ENCODE data around the gene ALDH1L1. TPM values are rescaled to one million over a fixed set of nuclear protein-coding genes. Genes with fewer than 3 reads are reported as not detected.

ALDH1L1 gene
- total and polyA plus RNA-seq, 4 donors = 0.51 to 9.0 (median 2.8) TPM

GRCh38 chr3:126084768-126085180, 95.6 kb downstream of the ALDH1L1 start:
- ATAC-seq (ENCODE audit: insufficient read depth, low FRiP score) = no peak
- H3K4me3 ChIP-seq = no peak overlapping the region
- DNase-seq = peak in 1 of 3 donors; percentile 24
- no peaks in the 10 kb centered on the region for H3K27me3 ChIP-seq (ENCODE audit: control insufficient read depth in 3 of 3, insufficient read depth in 3 of 3, low read length in 2 of 3)
- TF ChIP-seq CTCF (IDR thresholded peaks at IDR 0.05; ENCODE audit: control extremely low read depth, extremely low read depth) = no peak
- peaks cover 0 to 6% (median 0%) of the 10 kb centered on the region in 5 donors for H3K4me1 ChIP-seq (ENCODE audit: control insufficient read depth in 5 of 5, insufficient read depth in 5 of 5, low read length in 5 of 5)
- peak overlapping the region in 1 of 2 donors; percentile 79 for H3K9ac ChIP-seq (ENCODE audit: insufficient read depth in 1 of 2, low read length in 2 of 2)
- H3K9me3 ChIP-seq (ENCODE audit: control insufficient read depth in 4 of 4, insufficient read depth in 3 of 4, low read length in 3 of 4) = peaks cover 0 to 3% (median 0%) of the 10 kb centered on the region in 4 donors
- peak overlapping the region in 1 of 2 donors; percentile 97 for H3K27ac ChIP-seq (ENCODE audit: low read depth in 1 of 2, low read length in 1 of 2)
- no peaks in the 10 kb centered on the region for H3K36me3 ChIP-seq (ENCODE audit: control insufficient read depth in 4 of 4, insufficient read depth in 4 of 4, low read length in 4 of 4)
- 61 to 76% methylated on average over 5 of the region's 5 CpGs for WGBS, 2 donors

- TF ChIP-seq CTCF (IDR thresholded peaks at IDR 0.05; ENCODE audit: control extremely low read depth, extremely low read depth) = no peak
- ATAC-seq (ENCODE audit: insufficient read depth, low FRiP score) (peak; percentile 99), DNase-seq (peak; percentile 88 to 93 (median 91))
- Histone ChIP-seq H3K9ac (ENCODE audit: insufficient read depth in 1 of 2, low read length in 2 of 2) (peak within 1 kb of the TSS; percentile 79 to 86), H3K9me3 (ENCODE audit: control insufficient read depth in 4 of 4, insufficient read depth in 3 of 4, low read length in 3 of 4) (peaks cover 0 to 3% (median 0%) of the 10 kb centered on the region in 4 donors), H3K4me1 (ENCODE audit: control insufficient read depth in 5 of 5, insufficient read depth in 5 of 5, low read length in 5 of 5) (peaks cover 0 to 6% (median 0%) of the 10 kb centered on the region in 5 donors), H3K27ac (ENCODE audit: low read depth in 1 of 2, low read length in 1 of 2) (peak within 1 kb of the TSS; percentile 86 to 97), H3K27me3 (ENCODE audit: control insufficient read depth in 3 of 3, insufficient read depth in 3 of 3, low read length in 2 of 3) (no peaks in the 10 kb centered on the region), H3K36me3 (ENCODE audit: control insufficient read depth in 4 of 4, insufficient read depth in 4 of 4, low read length in 4 of 4) (no peaks in the 10 kb centered on the region), H3K4me3 (peak within 1 kb of the TSS; percentile 77)
- WGBS, 2 donors = 1% methylated on average over 40 to 72 of the region's 72 CpGs
Observed at GRCh38 chr3:126083913-126084767, 96.2 kb downstream of the ALDH1L1 start, which contains the start of gene SLC41A3. TSS of gene SLC41A3 (minus strand) at chr3:126084124. CDS start at chr3:126068219, 15,905 bp downstream.

DNA sequence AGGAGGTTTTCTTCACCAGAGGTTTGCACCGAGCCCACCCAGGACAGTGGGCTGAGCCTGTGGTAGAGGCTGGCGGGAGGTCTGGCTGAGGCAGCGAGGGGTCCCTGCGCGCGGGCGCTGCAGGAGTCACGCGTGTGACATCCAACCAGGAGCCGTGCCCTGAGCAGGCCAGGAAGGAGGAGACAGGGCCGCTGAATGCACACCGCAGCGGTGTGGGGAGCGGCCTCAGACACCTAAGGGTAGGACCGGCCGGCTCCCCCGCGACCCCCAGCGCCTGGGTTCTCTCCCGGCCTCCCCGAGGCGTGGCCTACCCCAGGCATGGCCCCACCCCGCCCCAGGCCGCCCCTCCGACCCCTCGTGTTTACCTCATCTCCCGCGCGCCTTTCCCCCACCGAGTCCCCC, 96.9 kb downstream of the ALDH1L1 start:
- WGBS, 2 donors = 0 to 1% methylated on average over 26 to 29 of the region's 30 CpGs
- peak in 2 of 3 donors; percentile 55 to 60 for DNase-seq
- peaks cover 0 to 3% (median 0%) of the 10 kb centered on the region in 4 donors for H3K9me3 ChIP-seq (ENCODE audit: control insufficient read depth in 4 of 4, insufficient read depth in 3 of 4, low read length in 3 of 4)
- H3K27me3 ChIP-seq (ENCODE audit: control insufficient read depth in 3 of 3, insufficient read depth in 3 of 3, low read length in 2 of 3) = no peaks in the 10 kb centered on the region
- no peaks in the 10 kb centered on the region for H3K36me3 ChIP-seq (ENCODE audit: control insufficient read depth in 4 of 4, insufficient read depth in 4 of 4, low read length in 4 of 4)
- H3K4me1 ChIP-seq (ENCODE audit: control insufficient read depth in 5 of 5, insufficient read depth in 5 of 5, low read length in 5 of 5) = peaks cover 0 to 6% (median 0%) of the 10 kb centered on the region in 5 donors
- peak overlapping the region; percentile 86 to 97 for H3K27ac ChIP-seq (ENCODE audit: low read depth in 1 of 2, low read length in 1 of 2)
- H3K4me3 ChIP-seq = peak overlapping the region; percentile 77
- ATAC-seq (ENCODE audit: insufficient read depth, low FRiP score) = peak; percentile 37
- TF ChIP-seq CTCF (IDR thresholded peaks at IDR 0.05; ENCODE audit: control extremely low read depth, extremely low read depth) = no peak
- peak overlapping the region; percentile 26 to 41 for H3K9ac ChIP-seq (ENCODE audit: insufficient read depth in 1 of 2, low read length in 2 of 2)
